ENCODE data around the gene CKS1B.

CKS1B gene

DNA sequence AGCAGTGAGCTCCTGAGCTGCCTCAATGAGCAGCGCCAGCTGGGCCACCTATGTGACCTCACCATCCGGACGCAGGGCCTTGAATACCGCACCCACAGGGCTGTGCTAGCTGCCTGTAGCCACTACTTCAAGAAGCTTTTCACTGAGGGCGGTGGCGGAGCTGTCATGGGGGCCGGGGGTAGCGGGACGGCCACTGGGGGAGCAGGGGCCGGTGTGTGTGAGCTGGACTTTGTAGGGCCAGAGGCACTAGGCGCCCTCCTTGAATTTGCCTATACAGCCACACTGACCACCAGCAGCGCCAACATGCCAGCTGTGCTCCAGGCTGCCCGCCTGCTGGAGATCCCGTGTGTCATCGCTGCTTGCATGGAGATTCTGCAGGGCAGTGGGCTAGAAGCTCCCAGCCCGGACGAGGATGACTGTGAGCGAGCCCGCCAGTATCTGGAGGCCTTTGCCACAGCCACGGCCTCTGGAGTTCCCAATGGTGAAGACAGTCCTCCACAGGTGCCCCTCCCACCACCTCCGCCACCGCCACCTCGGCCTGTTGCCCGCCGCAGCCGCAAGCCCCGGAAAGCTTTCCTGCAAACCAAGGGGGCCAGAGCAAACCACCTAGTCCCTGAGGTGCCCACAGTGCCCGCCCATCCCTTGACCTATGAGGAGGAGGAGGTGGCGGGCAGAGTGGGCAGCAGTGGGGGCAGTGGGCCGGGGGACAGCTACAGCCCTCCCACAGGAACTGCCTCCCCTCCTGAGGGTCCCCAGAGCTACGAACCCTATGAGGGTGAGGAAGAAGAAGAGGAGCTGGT is 40.4 kb downstream of the CKS1B start:
- DNase-seq (ENCODE audit: low read depth, low spot score), result no peak

DNA sequence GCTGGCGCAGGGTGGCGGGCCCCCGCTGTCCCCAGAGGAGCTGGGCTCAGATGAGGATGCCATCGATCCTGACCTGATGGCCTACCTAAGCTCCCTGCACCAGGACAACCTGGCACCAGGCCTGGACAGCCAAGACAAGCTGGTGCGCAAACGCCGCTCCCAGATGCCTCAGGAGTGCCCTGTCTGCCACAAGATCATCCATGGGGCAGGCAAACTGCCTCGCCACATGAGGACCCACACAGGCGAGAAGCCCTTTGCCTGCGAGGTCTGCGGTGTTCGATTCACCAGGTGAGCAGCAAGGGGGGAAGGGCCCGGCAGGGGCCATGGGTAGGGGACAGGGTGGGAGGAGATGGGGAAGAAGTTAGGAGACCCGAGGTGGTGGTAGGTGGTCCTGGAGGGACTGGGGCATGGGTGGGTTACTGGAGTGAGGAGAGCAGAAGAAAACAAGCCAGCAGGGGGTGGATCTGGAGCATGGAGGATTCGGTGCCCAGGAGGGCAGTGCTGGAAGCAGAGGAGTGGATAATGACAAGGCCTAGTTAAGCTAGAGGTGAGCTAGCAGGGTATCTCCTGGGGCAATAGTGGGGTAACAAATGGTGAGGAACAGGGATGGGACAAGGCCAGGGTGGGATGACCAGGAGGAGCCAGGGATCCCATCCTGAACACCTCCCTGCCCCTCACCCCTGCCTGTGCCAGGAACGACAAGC is 41.2 kb downstream of the CKS1B start:
- no peak for DNase-seq (ENCODE audit: low read depth, low spot score)

DNA sequence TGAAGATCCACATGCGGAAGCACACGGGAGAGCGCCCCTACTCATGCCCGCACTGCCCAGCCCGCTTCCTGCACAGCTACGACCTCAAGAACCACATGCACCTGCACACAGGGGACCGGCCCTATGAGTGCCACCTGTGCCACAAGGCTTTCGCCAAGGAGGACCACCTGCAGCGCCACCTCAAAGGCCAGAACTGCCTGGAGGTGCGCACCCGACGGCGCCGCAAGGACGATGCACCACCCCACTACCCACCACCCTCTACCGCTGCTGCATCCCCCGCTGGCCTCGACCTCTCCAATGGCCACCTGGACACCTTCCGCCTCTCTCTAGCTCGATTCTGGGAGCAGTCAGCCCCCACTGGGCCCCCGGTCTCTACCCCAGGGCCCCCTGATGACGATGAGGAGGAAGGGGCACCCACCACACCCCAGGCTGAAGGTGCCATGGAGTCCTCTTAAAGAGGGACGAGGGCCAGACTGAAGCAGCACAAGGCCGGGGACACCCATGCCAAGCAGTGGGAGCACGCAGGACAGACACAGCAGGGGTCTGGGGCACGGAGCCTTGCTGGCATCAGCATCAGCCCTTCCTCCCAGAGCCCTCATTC is 41.9 kb downstream of the CKS1B start:
- no peak for DNase-seq (ENCODE audit: low read depth, low spot score)

DNA sequence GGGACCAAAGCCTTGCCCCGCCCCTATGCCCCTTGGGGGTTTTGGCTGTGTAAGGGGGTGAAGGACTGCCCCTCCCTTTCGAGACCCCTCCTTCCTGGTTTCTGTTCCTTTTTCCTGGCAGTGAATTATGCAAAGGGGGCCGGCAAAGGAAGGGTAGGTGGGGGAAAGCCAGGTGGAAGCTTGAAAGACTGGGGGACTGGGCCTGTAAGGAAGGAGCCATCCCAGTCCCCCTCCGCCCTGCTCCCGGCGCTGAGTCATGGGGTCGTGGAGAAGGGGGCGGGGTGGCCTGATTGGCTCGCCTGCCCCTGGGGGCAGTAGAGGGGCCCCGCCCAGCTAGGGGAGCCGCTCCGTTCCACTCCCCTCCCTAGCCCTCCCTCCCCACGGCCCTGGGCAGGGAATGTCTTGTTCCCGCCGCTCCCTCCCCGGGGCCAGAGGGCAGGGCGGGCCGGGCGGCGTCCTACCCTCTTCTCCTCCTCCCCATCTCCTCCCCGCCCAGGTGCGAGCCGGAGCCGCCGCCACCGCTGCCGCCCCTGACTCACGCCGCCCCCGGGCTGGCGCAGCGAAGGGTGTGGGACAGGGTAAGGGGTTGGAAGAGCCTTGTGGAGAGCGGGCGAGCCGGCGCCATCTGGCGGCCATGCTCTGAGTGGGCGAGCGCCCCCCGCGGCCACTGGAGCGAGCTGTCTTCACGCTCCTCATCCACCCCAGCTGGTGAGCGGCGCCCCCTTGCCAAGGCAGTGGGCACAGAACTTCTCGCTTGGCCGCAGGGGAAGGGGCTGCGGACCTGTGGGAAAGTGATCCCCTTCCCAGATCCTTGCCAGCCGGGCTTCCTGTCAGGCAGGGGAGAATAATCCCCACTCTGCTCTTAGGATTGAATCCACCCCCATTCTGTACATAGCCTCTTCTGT is 42.8 kb downstream of the CKS1B start:
- DNase-seq (ENCODE audit: low read depth, low spot score), result peak; percentile 71

DNA sequence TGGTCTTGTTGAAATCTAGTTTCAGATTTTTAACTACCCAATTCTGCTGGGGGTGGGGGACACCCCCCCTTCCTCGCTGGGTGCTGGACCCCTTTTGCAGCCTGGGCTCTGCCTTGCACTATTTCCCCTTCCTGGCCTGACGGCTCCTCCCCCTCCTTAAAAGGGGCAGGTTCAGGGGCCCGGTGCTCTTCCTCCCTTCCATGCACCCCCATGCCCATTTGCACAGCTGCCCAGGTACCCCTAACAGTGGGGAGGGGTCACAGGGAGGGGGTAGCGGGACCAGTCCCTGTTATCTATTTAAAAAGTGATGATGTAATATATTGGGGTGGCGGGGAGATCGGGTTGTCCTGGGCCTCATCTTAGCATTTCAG is 43.5 kb downstream of the CKS1B start:
- no peak for DNase-seq (ENCODE audit: low read depth, low spot score)

DNA sequence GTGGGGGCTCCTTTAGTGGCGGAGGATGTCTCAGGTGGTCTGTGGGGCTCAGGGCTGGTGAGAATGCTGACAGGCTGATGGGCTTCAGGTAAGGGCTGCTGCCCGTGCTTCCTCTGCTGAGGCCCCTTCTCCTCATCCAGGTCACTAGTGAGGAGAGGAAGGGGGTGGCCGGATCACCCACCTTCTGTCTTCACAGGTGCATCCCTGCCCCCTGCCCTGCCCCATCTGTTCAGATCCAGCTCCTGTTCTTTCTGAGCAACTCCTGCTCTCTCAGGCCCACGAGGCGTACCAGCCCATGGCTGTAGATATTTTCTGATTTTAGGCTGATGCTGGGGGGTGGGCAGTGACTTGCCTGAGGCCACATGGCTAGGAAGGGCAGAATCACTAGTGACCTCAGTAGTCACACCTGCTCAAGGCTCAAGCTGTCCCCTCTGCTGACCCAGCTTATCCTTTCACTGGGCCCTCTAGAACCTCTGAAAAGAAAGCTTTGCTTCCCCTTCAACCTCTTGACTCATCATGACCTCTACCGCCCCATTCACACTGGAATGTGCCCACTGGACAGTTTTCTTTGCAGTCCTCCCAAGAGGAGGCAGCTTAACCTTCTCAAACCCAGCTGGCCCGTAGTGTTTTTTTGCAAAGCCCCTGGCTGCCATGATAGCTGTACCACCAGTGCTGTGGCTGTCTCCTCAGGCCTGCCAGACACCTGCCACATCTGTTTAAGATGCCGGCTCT is 44.3 kb downstream of the CKS1B start:
- no peak for DNase-seq (ENCODE audit: low read depth, low spot score)

DNA sequence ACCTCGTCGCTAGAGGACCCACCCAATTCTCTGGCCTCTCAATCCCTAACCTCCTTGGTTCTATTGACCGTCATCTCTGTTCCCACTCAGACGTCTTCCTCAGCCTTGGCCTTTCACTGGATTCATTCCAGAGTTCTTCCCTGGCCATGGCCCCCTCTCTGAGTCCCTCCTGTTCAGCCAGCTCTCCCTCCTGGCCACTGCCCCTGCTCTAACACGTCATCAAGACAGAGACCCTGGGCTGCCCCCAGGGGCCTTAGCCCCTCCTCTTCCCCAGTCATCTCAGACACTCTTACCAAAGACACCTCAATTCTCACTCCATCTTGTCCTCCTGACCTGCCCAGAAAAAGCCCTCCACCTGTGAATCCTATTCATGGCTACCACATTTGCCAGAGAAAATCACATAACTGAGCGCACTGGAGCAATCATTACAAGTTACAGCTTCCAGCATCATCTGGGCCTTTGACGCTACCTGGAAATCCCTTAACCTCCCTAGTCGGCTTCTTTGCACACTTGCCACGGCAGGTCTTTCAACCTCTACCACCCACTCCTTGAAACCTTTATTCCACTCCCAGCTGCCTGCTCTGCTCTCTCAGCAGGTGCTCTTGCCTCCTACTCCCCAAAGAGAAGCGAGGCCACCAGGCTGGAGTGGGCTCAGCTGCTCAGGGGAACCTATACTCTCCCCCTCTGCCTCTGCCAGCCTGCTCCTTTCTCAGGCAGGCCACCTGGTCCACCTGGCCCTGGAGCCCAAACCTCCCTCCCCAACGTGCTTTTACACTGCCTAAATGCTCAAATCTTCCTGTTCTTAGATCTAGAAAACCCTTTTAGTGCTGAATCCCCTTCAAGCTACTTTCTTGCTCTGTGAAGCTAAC is 45.1 kb downstream of the CKS1B start:
- DNase-seq (ENCODE audit: low read depth, low spot score), result no peak

DNA sequence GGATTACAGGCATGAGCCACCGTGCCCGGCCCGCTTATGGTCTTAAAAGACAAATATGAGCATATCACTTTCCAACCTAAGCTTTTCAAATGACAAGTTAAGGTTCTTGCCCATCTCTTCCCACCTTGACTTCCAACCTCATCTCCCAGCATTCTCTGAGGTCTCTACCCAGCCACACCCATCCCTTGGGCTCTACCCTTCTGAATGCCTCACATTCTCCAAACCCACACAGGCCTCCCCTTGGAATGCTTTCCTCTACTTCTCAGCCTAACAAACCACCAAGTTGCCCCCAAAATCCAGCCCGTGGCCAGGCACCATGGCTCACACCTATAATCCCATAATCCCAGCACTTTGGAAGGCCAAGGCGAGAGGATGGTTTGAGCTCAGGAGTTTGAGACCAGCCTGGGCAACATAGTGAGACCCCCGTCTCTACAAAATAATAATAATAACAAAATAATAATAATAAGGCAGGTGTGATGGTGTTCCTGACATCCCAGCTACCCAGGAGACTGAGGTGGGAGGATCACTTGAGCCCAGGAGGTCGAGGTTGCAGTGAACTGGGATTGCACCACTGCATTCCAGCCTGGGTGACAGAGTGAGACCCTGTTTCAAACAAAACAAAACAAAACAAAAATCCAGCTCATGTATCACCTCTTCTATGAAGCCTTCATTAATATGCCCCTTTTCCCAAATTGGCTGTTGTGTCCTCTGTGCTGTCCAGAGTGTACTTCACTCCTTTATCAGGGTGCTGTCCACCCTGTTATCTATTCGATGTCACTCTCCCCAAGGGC is 47.9 kb downstream of the CKS1B start:
- no peak for DNase-seq (ENCODE audit: low read depth, low spot score)

DNA sequence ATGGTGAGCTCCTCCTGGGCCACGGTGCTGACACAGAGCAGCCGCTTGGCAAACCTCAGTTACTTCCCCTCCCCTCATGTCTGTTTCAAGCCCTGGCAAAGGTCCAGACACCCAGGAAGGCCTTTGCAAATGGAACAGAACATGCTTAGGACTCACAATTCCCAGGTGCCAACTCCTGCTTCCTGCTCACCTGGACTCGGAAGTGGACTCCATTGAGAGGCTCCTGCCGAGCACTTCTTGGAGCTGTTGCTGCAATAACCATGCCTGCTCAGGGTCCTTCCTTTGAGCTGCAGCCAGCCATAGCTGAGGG is 48.4 kb downstream of the CKS1B start:
- DNase-seq (ENCODE audit: low read depth, low spot score), result no peak

DNA sequence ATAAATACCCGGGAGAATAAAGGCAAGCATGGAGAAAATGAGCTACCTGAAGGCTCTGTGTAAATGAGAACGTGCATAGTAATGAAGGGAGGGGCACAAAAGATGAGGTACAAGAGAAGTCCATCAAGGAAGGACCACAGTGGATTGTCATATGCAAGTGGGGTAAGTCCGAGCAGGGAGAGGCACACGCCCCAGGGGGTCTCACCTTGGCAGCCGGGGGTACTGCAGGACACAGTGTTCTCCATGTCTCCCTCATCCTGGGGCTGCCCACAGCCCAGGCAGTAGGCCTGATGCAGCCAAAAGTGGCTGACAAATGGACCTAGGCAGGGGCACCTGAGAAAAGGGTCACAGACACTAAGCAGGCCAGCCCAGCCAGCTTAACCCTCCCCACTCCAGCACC is 49.1 kb downstream of the CKS1B start:
- DNase-seq (ENCODE audit: low read depth, low spot score), result no peak

DNA sequence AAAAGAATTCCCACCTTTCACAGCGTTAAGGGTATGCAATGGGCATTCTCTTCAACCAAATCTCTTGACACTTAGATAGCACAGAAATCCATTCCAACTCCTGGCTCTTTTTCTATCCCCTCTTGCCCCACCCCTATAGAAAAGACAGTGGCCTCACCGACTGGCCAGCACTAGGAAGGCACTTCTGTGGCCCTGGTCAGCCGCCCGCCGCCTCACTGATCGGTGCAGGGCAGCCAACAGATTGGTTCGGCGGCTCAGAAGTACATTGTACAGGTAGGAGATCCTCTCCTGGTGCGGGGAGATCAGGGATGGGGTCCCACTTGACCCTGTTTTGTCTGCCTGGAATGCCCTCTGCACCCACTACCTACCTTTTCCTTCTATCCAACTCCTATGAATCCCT is 49.8 kb downstream of the CKS1B start:
- no peak for DNase-seq (ENCODE audit: low read depth, low spot score)

DNA sequence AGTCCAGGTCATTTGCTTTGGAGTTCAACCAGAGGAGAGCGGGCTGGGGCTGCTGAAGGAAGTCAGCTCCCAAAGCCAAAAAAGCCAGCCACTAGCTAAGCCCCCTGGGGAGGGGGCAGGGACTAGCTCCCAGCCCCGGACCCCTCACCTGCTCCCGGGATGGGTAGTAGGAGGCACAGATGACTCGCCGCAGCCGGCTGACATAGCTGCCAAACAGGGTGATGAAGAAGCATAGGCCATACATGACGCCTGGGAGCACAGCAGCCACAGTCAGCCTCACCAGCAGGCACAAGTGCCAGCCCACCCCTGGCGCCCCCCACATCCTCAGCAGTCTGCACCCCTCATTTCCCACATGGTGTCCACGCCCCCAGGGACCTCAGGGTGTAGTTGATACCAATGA is 51.7 kb downstream of the CKS1B start:
- DNase-seq (ENCODE audit: low read depth, low spot score), result no peak

DNA sequence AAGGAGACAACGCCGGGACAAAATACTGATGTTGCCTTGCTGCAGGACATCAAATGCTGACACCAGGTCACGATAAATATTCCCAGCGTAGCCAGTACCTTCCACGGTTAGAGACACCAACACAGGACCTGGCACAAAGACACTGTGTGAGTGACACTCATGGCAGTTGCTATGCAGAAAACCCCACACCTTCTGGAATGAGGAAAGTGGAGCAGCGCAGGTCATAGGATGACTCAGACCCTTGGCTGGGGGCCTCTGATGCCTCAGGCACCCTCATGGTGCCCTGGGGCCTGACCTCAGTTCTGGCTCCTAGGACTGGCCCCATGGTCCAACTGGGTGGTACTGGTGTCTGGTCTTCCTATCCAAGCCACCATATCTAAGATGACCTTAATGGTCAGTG is 52.1 kb downstream of the CKS1B start:
- DNase-seq (ENCODE audit: low read depth, low spot score), result no peak

Measured in smooth muscle cell of the brain vasculature (primary cell).